GM12801 (cell line): Measurements from ENCODE around the gene SLC6A3.

ENCODE experiments used
- TF ChIP-seq, protein P1 (sequence below): IDR thresholded peaks from one replicate; pipeline ENCODE4 v1.5.1; 2011; ENCODE audit warnings: control low read depth; ENCODE audit not compliant: insufficient read length; ENCODE audit errors: extremely low read depth

Gene SLC6A3

GRCh38 chr5:1428107-1428506 lies 17.1 kb downstream of the SLC6A3 start:
- TF ChIP-seq, protein P1, sequence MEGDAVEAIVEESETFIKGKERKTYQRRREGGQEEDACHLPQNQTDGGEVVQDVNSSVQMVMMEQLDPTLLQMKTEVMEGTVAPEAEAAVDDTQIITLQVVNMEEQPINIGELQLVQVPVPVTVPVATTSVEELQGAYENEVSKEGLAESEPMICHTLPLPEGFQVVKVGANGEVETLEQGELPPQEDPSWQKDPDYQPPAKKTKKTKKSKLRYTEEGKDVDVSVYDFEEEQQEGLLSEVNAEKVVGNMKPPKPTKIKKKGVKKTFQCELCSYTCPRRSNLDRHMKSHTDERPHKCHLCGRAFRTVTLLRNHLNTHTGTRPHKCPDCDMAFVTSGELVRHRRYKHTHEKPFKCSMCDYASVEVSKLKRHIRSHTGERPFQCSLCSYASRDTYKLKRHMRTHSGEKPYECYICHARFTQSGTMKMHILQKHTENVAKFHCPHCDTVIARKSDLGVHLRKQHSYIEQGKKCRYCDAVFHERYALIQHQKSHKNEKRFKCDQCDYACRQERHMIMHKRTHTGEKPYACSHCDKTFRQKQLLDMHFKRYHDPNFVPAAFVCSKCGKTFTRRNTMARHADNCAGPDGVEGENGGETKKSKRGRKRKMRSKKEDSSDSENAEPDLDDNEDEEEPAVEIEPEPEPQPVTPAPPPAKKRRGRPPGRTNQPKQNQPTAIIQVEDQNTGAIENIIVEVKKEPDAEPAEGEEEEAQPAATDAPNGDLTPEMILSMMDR: no peak

- TF ChIP-seq, protein P1: no peak
These were observed 20.5 kb downstream of the SLC6A3 start for GRCh38 chr5:1424716-1425115.

GRCh38 chr5:1423901-1424603 lies 21.2 kb downstream of the SLC6A3 start:
- TF ChIP-seq, protein P1: no peak

- TF ChIP-seq, protein P1: no peak
These were observed 23.5 kb downstream of the SLC6A3 start for GRCh38 chr5:1421521-1422341.

- TF ChIP-seq, protein P1: no peak
These were observed 24.7 kb downstream of the SLC6A3 start for GRCh38 chr5:1420211-1421195.

GRCh38 chr5:1419476-1420210 lies 25.6 kb downstream of the SLC6A3 start:
- TF ChIP-seq, protein P1: no peak
